Memory B cell (primary cell): Measurements from ENCODE around the gene BRWD1.
A peak's percentile ranks its signal among the peaks of the same experiment; 100 is the strongest.
"Not testable (repeated sequence)": the region's sequence is repeated elsewhere in the genome, so short reads cannot be mapped to it uniquely, and the experiment has no call there.

Experiments
- ATAC-seq: fragments of 150-1000 bp; cut with Tn5 transposase; 2 replicates; pipeline ENCODE4 v1.10.0; 2021; ENCODE audit warnings: low read depth, mild to moderate bottlenecking, moderate library complexity
- DNase-seq, 2 donors: peaks; one replicate each; pipeline ENCODE4 v3.0.0; 2022; ENCODE audit warnings: low spot score in 2 of 2
- H3K27ac Mint-ChIP-seq: one replicate; pipeline ENCODE4 v1.8.0; 2022; ENCODE audit warnings: mild to moderate bottlenecking, moderate library complexity, mixed read lengths
- H3K27me3 Mint-ChIP-seq: one replicate; pipeline ENCODE4 v1.8.0; 2022; ENCODE audit warnings: mixed read lengths
- H3K36me3 Mint-ChIP-seq: one replicate; pipeline ENCODE4 v1.8.0; 2022; ENCODE audit warnings: mild to moderate bottlenecking, mixed read lengths
- H3K4me1 Mint-ChIP-seq: one replicate; pipeline ENCODE4 v1.8.0; 2022; ENCODE audit warnings: mixed read lengths
- H3K4me3 Mint-ChIP-seq: one replicate; pipeline ENCODE4 v1.8.0; 2022; ENCODE audit warnings: mild to moderate bottlenecking, moderate library complexity, mixed read lengths
- H3K9me3 Mint-ChIP-seq: one replicate; pipeline ENCODE4 v1.8.0; 2022; ENCODE audit warnings: mixed read lengths

BRWD1 gene

DNA sequence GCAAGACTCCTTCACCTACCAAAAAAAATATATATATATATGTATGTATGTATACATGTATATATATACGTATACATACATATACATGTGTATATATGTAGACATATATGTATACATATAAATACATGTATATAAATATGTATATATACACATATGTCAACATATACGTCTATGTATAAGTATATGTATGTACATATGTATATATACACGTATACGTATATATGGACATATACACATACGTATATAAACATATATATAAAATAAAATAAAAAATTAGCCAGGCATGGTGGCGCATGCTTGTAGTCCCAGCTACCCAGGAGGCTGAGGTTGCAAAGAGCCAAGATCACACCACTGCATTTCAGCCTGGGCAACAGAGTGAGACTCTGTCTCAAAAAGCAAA, 31.6 kb downstream of the BRWD1 start:
- H3K27ac Mint-ChIP-seq: no peak overlapping the region
- H3K4me1 Mint-ChIP-seq: no peaks in the 10 kb centered on the region
- peaks cover 8% of the 10 kb centered on the region for H3K36me3 Mint-ChIP-seq
- no peaks in the 10 kb centered on the region for H3K9me3 Mint-ChIP-seq
- ATAC-seq: no peak
- no peak for DNase-seq
- H3K4me3 Mint-ChIP-seq: no peak overlapping the region
- H3K27me3 Mint-ChIP-seq: no peaks in the 10 kb centered on the region

DNA sequence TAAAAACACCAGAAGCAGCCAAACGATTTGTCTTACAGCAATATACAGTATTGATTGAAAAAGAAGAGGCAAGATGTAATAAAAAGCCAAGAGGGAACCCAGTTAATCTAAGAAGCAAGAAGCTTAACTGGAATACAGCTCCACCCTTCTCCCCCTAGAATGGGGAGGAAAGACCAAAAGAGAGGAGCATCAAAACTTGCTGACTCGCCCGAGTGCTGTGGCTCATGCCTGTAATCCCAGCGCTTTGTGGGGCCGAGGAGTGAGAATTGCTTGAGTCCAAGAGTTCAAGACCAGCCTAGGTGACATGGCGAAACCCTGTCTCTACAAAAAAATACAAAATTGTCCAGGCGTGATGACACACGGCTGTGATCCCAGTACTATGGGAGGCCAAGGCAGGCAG, 32.2 kb downstream of the BRWD1 start:
- no peak for DNase-seq
- ATAC-seq: no peak
- Mint-ChIP-seq H3K9me3 (no peaks in the 10 kb centered on the region), H3K4me1 (no peaks in the 10 kb centered on the region), H3K27me3 (no peaks in the 10 kb centered on the region), H3K36me3 (peaks cover 7% of the 10 kb centered on the region), H3K27ac (no peak overlapping the region), H3K4me3 (no peak overlapping the region)

GRCh38 chr21:39269620-39270019, 43.8 kb downstream of the BRWD1 start:
- Mint-ChIP-seq H3K4me1 (no peaks in the 10 kb centered on the region), H3K27me3 (no peaks in the 10 kb centered on the region), H3K27ac (no peak overlapping the region), H3K4me3 (no peak overlapping the region), H3K36me3 (peaks cover 22% of the 10 kb centered on the region), H3K9me3 (no peaks in the 10 kb centered on the region)
- DNase-seq: no peak
- ATAC-seq: no peak

DNA sequence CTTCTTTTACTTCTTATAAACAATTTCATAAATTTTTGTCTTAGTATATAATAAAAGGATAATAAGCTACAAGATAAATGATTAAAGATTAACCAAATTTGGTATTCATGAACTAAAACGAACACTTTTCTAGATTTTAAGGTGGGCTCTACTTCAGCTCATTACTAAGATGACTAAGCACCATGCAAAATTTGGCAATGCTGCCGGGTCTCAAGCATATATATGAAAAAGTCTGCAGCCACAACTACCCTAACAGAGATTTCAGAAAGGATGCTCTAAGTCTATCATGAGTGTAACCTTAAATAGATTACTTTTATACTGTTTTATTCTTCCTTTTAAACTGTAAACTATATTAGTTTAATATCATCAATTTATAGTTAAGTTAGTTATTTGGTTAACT, 47.8 kb downstream of the BRWD1 start:
- ATAC-seq: no peak

GRCh38 chr21:39263372-39263771, 50.1 kb downstream of the BRWD1 start:
- H3K4me1 Mint-ChIP-seq: peaks cover 4% of the 10 kb centered on the region
- no peak for ATAC-seq
- H3K36me3 Mint-ChIP-seq: peaks cover 18% of the 10 kb centered on the region
- no peak overlapping the region for H3K27ac Mint-ChIP-seq
- no peaks in the 10 kb centered on the region for H3K27me3 Mint-ChIP-seq
- no peaks in the 10 kb centered on the region for H3K9me3 Mint-ChIP-seq
- DNase-seq: no peak
- no peak overlapping the region for H3K4me3 Mint-ChIP-seq

More for the DNA sequence above, 47.8 kb downstream of the BRWD1 start:
- DNase-seq: no peak
- no peaks in the 10 kb centered on the region for H3K9me3 Mint-ChIP-seq
- H3K27me3 Mint-ChIP-seq: no peaks in the 10 kb centered on the region
- H3K4me1 Mint-ChIP-seq: peaks cover 3% of the 10 kb centered on the region
- no peak overlapping the region for H3K4me3 Mint-ChIP-seq
- H3K36me3 Mint-ChIP-seq: peaks cover 23% of the 10 kb centered on the region
- H3K27ac Mint-ChIP-seq: no peak overlapping the region

GRCh38 chr21:39258207-39258606, 55.2 kb downstream of the BRWD1 start:
- Mint-ChIP-seq H3K27me3 (no peaks in the 10 kb centered on the region), H3K27ac (peak overlapping the region; percentile 76), H3K9me3 (no peaks in the 10 kb centered on the region), H3K36me3 (peaks cover 19% of the 10 kb centered on the region), H3K4me1 (peaks cover 3% of the 10 kb centered on the region), H3K4me3 (no peak overlapping the region)
- ATAC-seq (no peak), DNase-seq (no peak)

GRCh38 chr21:39251326-39251725, 62.1 kb downstream of the BRWD1 start:
- Mint-ChIP-seq H3K4me3 (no peak overlapping the region), H3K27ac (no peak overlapping the region), H3K36me3 (peaks cover 19% of the 10 kb centered on the region), H3K9me3 (no peaks in the 10 kb centered on the region), H3K4me1 (peaks cover 2% of the 10 kb centered on the region), H3K27me3 (no peaks in the 10 kb centered on the region)
- DNase-seq (no peak), ATAC-seq (no peak)

- H3K36me3 Mint-ChIP-seq: peaks cover 33% of the 10 kb centered on the region
- peaks cover 2% of the 10 kb centered on the region for H3K4me1 Mint-ChIP-seq
- no peaks in the 10 kb centered on the region for H3K9me3 Mint-ChIP-seq
- H3K27me3 Mint-ChIP-seq: no peaks in the 10 kb centered on the region
- no peak overlapping the region for H3K27ac Mint-ChIP-seq
- H3K4me3 Mint-ChIP-seq: no peak overlapping the region
- DNase-seq (no peak), ATAC-seq (no peak)
Measured at GRCh38 chr21:39238275-39238674, 75.2 kb downstream of the BRWD1 start.

DNA sequence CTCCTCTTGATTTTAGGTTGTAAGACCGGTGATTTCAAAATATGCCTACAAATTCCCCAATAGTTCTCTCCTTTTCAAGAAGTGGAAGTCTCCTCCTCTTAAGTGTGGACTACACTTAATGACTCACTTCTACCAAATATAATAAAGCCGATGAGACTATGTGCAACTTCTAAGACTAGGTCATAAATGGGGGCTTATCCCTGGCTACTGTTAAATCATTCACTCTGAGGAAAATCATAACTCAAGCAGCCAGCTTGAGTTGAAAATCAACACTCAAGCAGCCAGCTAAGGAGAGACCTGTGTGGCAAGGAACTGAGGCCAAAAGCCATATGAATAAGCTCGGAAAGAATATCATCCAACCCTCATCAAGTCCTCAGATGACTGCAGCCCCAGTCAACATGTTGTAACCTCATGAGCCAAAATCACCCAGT, 80.6 kb downstream of the BRWD1 start:
- H3K27ac Mint-ChIP-seq: peak overlapping the region; percentile 10
- H3K4me3 Mint-ChIP-seq: no peak overlapping the region
- no peaks in the 10 kb centered on the region for H3K4me1 Mint-ChIP-seq
- peaks cover 25% of the 10 kb centered on the region for H3K36me3 Mint-ChIP-seq
- ATAC-seq (no peak), DNase-seq (no peak)
- H3K27me3 Mint-ChIP-seq: no peaks in the 10 kb centered on the region
- no peaks in the 10 kb centered on the region for H3K9me3 Mint-ChIP-seq

DNA sequence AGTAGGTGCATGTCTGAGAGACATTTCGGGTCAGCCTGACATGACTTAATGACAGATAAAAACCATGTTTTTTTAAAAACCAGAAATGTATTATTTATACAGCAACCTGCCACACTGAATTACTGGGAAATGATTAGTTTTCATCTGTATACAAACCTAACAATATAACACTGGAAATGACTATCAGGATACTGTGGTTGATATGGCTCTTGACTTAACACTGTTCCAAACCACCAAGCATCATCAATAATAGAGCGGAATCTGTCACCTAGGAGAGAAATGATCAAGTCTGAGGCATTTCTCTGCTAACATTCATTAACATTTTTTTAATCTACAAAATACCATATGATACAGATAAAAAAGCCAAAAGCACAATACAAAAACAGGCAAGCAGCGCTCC, 88.5 kb downstream of the BRWD1 start:
- Mint-ChIP-seq H3K27ac (peak overlapping the region; percentile 43), H3K4me3 (no peak overlapping the region), H3K4me1 (no peaks in the 10 kb centered on the region), H3K9me3 (no peaks in the 10 kb centered on the region), H3K27me3 (no peaks in the 10 kb centered on the region), H3K36me3 (peaks cover 27% of the 10 kb centered on the region)
- ATAC-seq: no peak
- DNase-seq: no peak

DNA sequence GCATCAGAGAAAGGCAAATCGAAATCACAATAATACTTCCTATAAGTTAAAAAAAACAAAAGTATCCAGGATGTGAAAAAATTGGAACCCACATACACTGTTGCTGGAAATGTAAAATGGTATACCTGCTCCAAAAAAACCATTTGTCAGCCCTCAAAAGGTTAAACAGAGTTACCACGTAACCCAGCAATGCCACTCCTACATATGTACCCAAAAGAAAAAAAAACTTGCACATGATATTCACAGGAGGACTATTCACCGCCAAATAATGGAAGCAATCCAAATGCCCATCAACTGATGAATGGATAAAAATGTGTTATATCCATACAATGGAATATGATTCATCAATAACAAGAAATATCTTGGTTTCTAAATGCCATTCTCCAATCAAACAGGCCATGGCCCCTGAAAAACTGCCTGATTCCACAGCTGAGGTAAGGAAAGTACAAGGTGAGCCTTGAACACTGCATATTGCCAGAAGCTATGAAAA, 91.4 kb downstream of the BRWD1 start:
- no peaks in the 10 kb centered on the region for H3K4me1 Mint-ChIP-seq
- H3K27me3 Mint-ChIP-seq: no peaks in the 10 kb centered on the region
- no peak for DNase-seq
- no peak for ATAC-seq
- no peaks in the 10 kb centered on the region for H3K9me3 Mint-ChIP-seq
- H3K4me3 Mint-ChIP-seq: no peak overlapping the region
- peak overlapping the region; percentile 55 for H3K27ac Mint-ChIP-seq
- H3K36me3 Mint-ChIP-seq: peaks cover 27% of the 10 kb centered on the region

GRCh38 chr21:39221282-39221996, 92.0 kb downstream of the BRWD1 start:
- Mint-ChIP-seq H3K4me1 (no peaks in the 10 kb centered on the region), H3K9me3 (no peaks in the 10 kb centered on the region), H3K4me3 (no peak overlapping the region), H3K27ac (peak overlapping the region; percentile 55), H3K27me3 (no peaks in the 10 kb centered on the region), H3K36me3 (peaks cover 26% of the 10 kb centered on the region)
- ATAC-seq (no peak), DNase-seq (no peak)

- H3K4me3 Mint-ChIP-seq, H3K27me3 Mint-ChIP-seq, H3K4me1 Mint-ChIP-seq, ATAC-seq, H3K9me3 Mint-ChIP-seq, DNase-seq: not testable (repeated sequence)
- Mint-ChIP-seq H3K36me3 (peaks cover 25% of the 10 kb centered on the region), H3K27ac (peak overlapping the region; percentile 55)
Measured at GRCh38 chr21:39220875-39221274, 92.6 kb downstream of the BRWD1 start.

GRCh38 chr21:39220150-39220549, 93.3 kb downstream of the BRWD1 start:
- no peak for DNase-seq

DNA sequence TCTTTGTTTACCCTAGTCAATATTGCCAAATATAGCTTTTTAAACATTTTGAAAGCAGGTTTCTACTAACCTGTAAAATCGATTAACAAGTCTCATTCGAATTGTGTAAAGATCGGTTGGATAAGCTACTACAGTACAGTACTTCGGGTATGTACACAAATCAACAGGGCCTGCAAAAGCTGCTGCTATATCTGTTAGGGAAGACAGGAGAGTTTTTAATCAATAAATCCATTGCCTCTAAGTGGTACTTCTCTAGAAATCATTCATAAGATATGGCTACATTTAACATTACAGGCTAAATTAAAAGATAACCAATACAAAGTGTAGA, 95.4 kb downstream of the BRWD1 start:
- Mint-ChIP-seq H3K27ac (no peak overlapping the region), H3K9me3 (no peaks in the 10 kb centered on the region)
- DNase-seq: no peak

More at GRCh38 chr21:39220150-39220549, 93.3 kb downstream of the BRWD1 start:
- Mint-ChIP-seq H3K27me3 (no peaks in the 10 kb centered on the region), H3K9me3 (no peaks in the 10 kb centered on the region), H3K36me3 (peaks cover 26% of the 10 kb centered on the region), H3K4me3 (no peak overlapping the region), H3K4me1 (no peaks in the 10 kb centered on the region), H3K27ac (no peak overlapping the region)
- ATAC-seq: no peak

More for the DNA sequence above, 95.4 kb downstream of the BRWD1 start:
- H3K4me3 Mint-ChIP-seq: no peak overlapping the region
- H3K27me3 Mint-ChIP-seq: no peaks in the 10 kb centered on the region
- no peaks in the 10 kb centered on the region for H3K4me1 Mint-ChIP-seq
- peaks cover 20% of the 10 kb centered on the region for H3K36me3 Mint-ChIP-seq
- ATAC-seq: no peak
